ENCODE data around the gene SLC4A11.

Gene SLC4A11

GRCh38 chr20:3199976-3200755, 38.8 kb downstream of the SLC4A11 start:
- Histone ChIP-seq H3K4me3 (ENCODE audit: low read length in 2 of 2) (no peak overlapping the region), H3K9ac (ENCODE audit: low read length in 2 of 2) (no peak overlapping the region), H3K9me3 (ENCODE audit: control insufficient read depth in 2 of 2, low read length in 2 of 2) (no peaks in the 10 kb centered on the region), H3K27me3 (ENCODE audit: control insufficient read depth in 1 of 2, insufficient read depth in 2 of 2, low read length in 2 of 2) (no peaks in the 10 kb centered on the region), H3K27ac (ENCODE audit: low read length) (no peak overlapping the region), H3K36me3 (ENCODE audit: control insufficient read depth in 2 of 2, insufficient read depth in 2 of 2, low read length in 2 of 2) (peaks cover 25 to 35% of the 10 kb centered on the region in 2 donors), H3K4me1 (ENCODE audit: control insufficient read depth, insufficient read depth, low read length) (peaks cover 13% of the 10 kb centered on the region)

- H3K36me3 ChIP-seq (ENCODE audit: control insufficient read depth in 2 of 2, insufficient read depth in 2 of 2, low read length in 2 of 2): peaks cover 35 to 45% of the 10 kb centered on the region in 2 donors
- no peak overlapping the region for H3K9ac ChIP-seq (ENCODE audit: low read length in 2 of 2)
- no peak overlapping the region for H3K4me3 ChIP-seq (ENCODE audit: low read length in 2 of 2)
- peaks cover 13% of the 10 kb centered on the region for H3K4me1 ChIP-seq (ENCODE audit: control insufficient read depth, insufficient read depth, low read length)
- no peaks in the 10 kb centered on the region for H3K27me3 ChIP-seq (ENCODE audit: control insufficient read depth in 1 of 2, insufficient read depth in 2 of 2, low read length in 2 of 2)
- no peak overlapping the region for H3K27ac ChIP-seq (ENCODE audit: low read length)
- H3K9me3 ChIP-seq (ENCODE audit: control insufficient read depth in 2 of 2, low read length in 2 of 2): no peaks in the 10 kb centered on the region
Measured at GRCh38 chr20:3199206-3199605, 39.8 kb downstream of the SLC4A11 start.

DNA sequence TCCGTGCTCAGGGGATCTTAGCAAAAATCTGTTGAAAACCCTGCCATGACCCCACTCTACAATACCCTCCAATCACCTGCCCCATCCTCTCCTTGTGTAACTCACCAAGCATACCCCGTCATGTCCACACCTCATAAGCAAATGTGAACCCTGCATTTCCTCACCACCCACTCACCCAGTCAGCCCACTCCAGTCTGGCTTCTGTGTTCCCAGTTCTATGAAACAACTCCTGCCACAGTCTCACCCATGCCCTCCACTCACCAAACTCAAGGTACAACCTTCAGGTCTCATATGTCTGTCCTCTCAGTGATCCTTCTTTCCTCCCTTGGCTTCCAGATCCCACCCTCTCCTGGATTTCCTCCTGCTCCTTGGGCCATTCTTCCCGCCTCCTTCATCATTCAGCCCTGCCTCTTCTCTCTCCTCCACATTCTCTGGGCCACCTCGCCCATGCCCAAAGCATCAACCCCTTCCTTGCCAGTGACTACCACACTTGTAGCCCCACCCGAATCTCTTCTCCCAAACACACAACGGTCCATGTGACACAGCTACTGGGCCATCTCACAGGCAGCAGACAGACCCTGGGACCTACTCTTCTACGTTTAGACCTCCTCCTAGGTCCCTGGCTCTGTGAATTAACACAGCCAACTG, 43.3 kb downstream of the SLC4A11 start:
- H3K36me3 ChIP-seq (ENCODE audit: control insufficient read depth in 2 of 2, insufficient read depth in 2 of 2, low read length in 2 of 2): peaks cover 53 to 71% of the 10 kb centered on the region in 2 donors
- no peak overlapping the region for H3K9ac ChIP-seq (ENCODE audit: low read length in 2 of 2)
- H3K4me3 ChIP-seq (ENCODE audit: low read length in 2 of 2): no peak overlapping the region
- H3K9me3 ChIP-seq (ENCODE audit: control insufficient read depth in 2 of 2, low read length in 2 of 2): no peaks in the 10 kb centered on the region
- no peak overlapping the region for H3K27ac ChIP-seq (ENCODE audit: low read length)
- no peaks in the 10 kb centered on the region for H3K4me1 ChIP-seq (ENCODE audit: control insufficient read depth, insufficient read depth, low read length)
- H3K27me3 ChIP-seq (ENCODE audit: control insufficient read depth in 1 of 2, insufficient read depth in 2 of 2, low read length in 2 of 2): no peaks in the 10 kb centered on the region

DNA sequence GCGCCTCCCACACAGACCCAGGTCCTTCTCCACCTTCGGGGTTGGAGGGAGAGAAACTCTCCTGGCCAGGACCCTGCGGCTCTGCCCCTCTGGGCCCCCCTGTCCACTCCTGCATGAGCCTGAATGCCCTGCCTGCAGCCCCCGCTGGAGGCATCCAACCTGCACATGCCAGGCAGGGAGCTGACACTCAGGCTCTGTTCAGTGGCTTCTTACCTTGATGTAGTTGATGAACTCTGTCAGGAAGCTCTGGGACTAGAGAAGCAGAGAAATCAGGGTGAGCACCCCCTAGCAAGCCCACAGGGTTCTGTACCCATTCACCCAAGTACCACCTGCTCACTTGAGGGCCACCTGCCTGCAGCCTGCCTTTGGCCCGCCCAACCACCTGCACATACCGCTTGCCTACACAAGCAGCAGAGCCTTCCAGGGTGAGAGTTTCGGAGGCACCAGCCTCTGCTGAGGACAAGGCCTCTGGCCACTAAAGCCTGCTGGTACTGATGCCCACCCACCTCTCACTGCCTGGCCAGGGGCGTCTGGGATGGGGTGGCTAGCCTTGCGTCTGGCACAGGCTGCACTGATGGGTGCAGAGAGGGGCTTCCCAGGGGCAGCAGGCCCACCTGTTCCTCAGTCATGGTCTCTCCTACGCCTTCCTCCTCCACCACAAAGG, 44.2 kb downstream of the SLC4A11 start:
- no peak overlapping the region for H3K9ac ChIP-seq (ENCODE audit: low read length in 2 of 2)
- peaks cover 54 to 72% of the 10 kb centered on the region in 2 donors for H3K36me3 ChIP-seq (ENCODE audit: control insufficient read depth in 2 of 2, insufficient read depth in 2 of 2, low read length in 2 of 2)
- no peak overlapping the region for H3K27ac ChIP-seq (ENCODE audit: low read length)
- H3K9me3 ChIP-seq (ENCODE audit: control insufficient read depth in 2 of 2, low read length in 2 of 2): no peaks in the 10 kb centered on the region
- no peaks in the 10 kb centered on the region for H3K27me3 ChIP-seq (ENCODE audit: control insufficient read depth in 1 of 2, insufficient read depth in 2 of 2, low read length in 2 of 2)
- no peak overlapping the region for H3K4me3 ChIP-seq (ENCODE audit: low read length in 2 of 2)
- H3K4me1 ChIP-seq (ENCODE audit: control insufficient read depth, insufficient read depth, low read length): no peaks in the 10 kb centered on the region

DNA sequence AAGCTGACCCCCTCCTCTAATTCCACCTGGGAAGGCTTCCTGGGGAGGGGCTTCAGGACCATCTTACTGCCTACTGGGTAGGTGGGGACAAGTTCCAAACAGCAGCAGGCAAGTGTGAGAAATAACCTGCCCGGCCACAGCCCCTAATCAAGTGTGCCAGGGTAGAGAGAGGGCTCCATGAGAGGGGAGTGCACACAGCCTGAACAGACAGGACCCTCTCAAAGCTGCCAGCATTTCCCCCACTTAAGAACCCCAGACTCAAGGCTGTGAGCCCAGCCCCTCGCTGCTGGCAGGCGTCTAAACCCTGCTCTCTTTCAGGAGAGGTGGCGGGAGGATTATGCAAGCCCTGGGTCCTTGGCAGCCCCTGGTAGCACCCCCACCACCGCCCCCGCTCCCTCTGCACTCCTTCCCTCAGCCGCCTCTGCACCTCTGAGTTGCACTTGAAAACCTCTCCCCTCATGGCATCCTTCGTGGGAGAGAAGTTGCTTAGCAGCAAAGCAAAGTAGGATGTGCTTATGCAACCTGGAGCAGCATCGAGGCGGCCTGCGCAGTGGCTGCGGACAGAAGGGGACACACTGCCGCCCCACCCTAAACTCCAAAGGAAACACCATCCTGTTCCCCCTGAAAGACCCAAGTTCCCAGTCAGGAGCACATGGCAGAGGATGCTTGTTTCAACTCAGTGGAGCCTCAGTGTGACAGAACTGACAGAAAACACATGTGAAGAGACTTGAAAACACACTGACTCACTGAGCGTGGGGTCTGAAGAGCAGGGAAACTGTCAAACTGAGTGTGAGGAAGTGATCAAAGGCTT, 45.0 kb downstream of the SLC4A11 start:
- Histone ChIP-seq H3K27ac (ENCODE audit: low read length) (no peak overlapping the region), H3K27me3 (ENCODE audit: control insufficient read depth in 1 of 2, insufficient read depth in 2 of 2, low read length in 2 of 2) (no peaks in the 10 kb centered on the region), H3K9ac (ENCODE audit: low read length in 2 of 2) (no peak overlapping the region), H3K9me3 (ENCODE audit: control insufficient read depth in 2 of 2, low read length in 2 of 2) (no peaks in the 10 kb centered on the region), H3K4me3 (ENCODE audit: low read length in 2 of 2) (no peak overlapping the region), H3K4me1 (ENCODE audit: control insufficient read depth, insufficient read depth, low read length) (no peaks in the 10 kb centered on the region), H3K36me3 (ENCODE audit: control insufficient read depth in 2 of 2, insufficient read depth in 2 of 2, low read length in 2 of 2) (peaks cover 47 to 71% of the 10 kb centered on the region in 2 donors)

- no peaks in the 10 kb centered on the region for H3K27me3 ChIP-seq (ENCODE audit: control insufficient read depth in 1 of 2, insufficient read depth in 2 of 2, low read length in 2 of 2)
- no peak overlapping the region for H3K9ac ChIP-seq (ENCODE audit: low read length in 2 of 2)
- H3K36me3 ChIP-seq (ENCODE audit: control insufficient read depth in 2 of 2, insufficient read depth in 2 of 2, low read length in 2 of 2): peaks cover 44 to 66% of the 10 kb centered on the region in 2 donors
- H3K9me3 ChIP-seq (ENCODE audit: control insufficient read depth in 2 of 2, low read length in 2 of 2): no peaks in the 10 kb centered on the region
- H3K4me1 ChIP-seq (ENCODE audit: control insufficient read depth, insufficient read depth, low read length): no peaks in the 10 kb centered on the region
- H3K4me3 ChIP-seq (ENCODE audit: low read length in 2 of 2): no peak overlapping the region
- no peak overlapping the region for H3K27ac ChIP-seq (ENCODE audit: low read length)
Measured at GRCh38 chr20:3192226-3193015, 46.6 kb downstream of the SLC4A11 start.

DNA sequence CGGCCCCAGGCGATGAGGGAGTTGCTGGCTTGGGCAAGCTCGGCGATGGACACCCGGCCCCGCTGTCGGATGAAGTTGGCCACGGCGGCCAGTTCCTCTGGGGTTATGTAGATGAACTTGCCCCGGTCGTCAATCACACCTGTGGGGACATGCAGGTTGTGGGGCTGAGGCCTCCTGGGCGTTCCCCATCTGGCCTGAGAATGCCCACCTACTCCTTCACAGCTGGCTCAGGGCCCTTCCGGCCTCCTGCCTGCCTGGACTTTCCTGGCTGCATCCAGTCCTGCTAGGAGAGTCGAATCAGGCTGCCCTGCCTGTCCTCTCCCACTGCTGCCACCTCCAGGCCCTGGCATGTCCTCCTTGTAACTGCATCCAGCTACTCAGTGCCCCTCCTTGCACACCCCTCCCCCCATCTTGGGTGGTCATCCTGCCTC, 48.3 kb downstream of the SLC4A11 start:
- no peaks in the 10 kb centered on the region for H3K9me3 ChIP-seq (ENCODE audit: control insufficient read depth in 2 of 2, low read length in 2 of 2)
- no peak overlapping the region for H3K9ac ChIP-seq (ENCODE audit: low read length in 2 of 2)
- no peaks in the 10 kb centered on the region for H3K27me3 ChIP-seq (ENCODE audit: control insufficient read depth in 1 of 2, insufficient read depth in 2 of 2, low read length in 2 of 2)
- no peaks in the 10 kb centered on the region for H3K4me1 ChIP-seq (ENCODE audit: control insufficient read depth, insufficient read depth, low read length)
- H3K27ac ChIP-seq (ENCODE audit: low read length): no peak overlapping the region
- H3K4me3 ChIP-seq (ENCODE audit: low read length in 2 of 2): no peak overlapping the region
- H3K36me3 ChIP-seq (ENCODE audit: control insufficient read depth in 2 of 2, insufficient read depth in 2 of 2, low read length in 2 of 2): peaks cover 37 to 60% of the 10 kb centered on the region in 2 donors

- Histone ChIP-seq H3K27ac (ENCODE audit: low read length) (no peak overlapping the region), H3K27me3 (ENCODE audit: control insufficient read depth in 1 of 2, insufficient read depth in 2 of 2, low read length in 2 of 2) (no peaks in the 10 kb centered on the region), H3K4me3 (ENCODE audit: low read length in 2 of 2) (no peak overlapping the region), H3K9ac (ENCODE audit: low read length in 2 of 2) (no peak overlapping the region), H3K9me3 (ENCODE audit: control insufficient read depth in 2 of 2, low read length in 2 of 2) (no peaks in the 10 kb centered on the region), H3K4me1 (ENCODE audit: control insufficient read depth, insufficient read depth, low read length) (no peaks in the 10 kb centered on the region), H3K36me3 (ENCODE audit: control insufficient read depth in 2 of 2, insufficient read depth in 2 of 2, low read length in 2 of 2) (peaks cover 27 to 49% of the 10 kb centered on the region in 2 donors)
Measured at GRCh38 chr20:3189561-3190131, 49.3 kb downstream of the SLC4A11 start.

DNA sequence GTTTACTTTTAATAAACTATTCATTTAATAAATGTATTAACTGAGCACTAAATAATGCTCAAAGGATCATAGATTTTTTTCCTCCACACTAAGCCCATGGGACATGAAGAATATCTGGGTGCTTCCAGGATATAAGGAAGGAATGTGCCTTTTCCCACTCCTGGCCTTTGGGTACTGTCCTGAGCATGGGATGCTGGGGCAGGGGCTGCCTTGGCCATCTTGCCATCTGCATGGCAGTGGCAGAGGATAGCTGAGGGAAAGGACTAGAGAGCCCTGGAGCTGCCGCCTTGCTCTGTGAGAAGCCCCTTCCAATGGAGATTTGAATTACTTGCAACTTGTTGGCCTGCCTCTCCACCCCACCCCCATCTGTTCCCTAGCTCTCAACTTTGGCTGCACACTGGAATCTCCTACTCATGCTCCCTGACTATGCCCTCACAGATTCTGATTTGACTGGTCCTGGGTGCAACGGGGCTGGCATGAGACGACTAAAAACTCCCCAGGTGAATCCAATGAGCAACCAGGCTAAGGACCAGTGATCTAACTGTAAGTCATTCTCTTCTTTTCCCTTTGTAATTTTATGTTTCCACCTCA, 50.1 kb downstream of the SLC4A11 start:
- no peak overlapping the region for H3K9ac ChIP-seq (ENCODE audit: low read length in 2 of 2)
- H3K27ac ChIP-seq (ENCODE audit: low read length): no peak overlapping the region
- no peaks in the 10 kb centered on the region for H3K4me1 ChIP-seq (ENCODE audit: control insufficient read depth, insufficient read depth, low read length)
- no peak overlapping the region for H3K4me3 ChIP-seq (ENCODE audit: low read length in 2 of 2)
- no peaks in the 10 kb centered on the region for H3K27me3 ChIP-seq (ENCODE audit: control insufficient read depth in 1 of 2, insufficient read depth in 2 of 2, low read length in 2 of 2)
- H3K9me3 ChIP-seq (ENCODE audit: control insufficient read depth in 2 of 2, low read length in 2 of 2): no peaks in the 10 kb centered on the region
- H3K36me3 ChIP-seq (ENCODE audit: control insufficient read depth in 2 of 2, insufficient read depth in 2 of 2, low read length in 2 of 2): peaks cover 23 to 42% of the 10 kb centered on the region in 2 donors

Measured in stomach smooth muscle (tissue), 2 donors.